PC-3 (cell line): ENCODE data around the gene REP15. TPM values are rescaled to one million over a fixed set of nuclear protein-coding genes. Genes with fewer than 3 reads are reported as not detected.

Source experiments
- ATAC-seq: fragments of 200-7000 bp; cut with Tn5 transposase; 2 replicates; pipeline ENCODE4 v1.9.1; 2020; ENCODE audit warnings: mild to moderate bottlenecking, moderate library complexity
- BruUV-seq: library from RNA; stranded (reverse); fragments of 400-500 nt; replicated peaks from 2 replicates; lab custom pipeline; 2021; lab: Mats Ljungman, UMichigan
- CTCF ChIA-PET: fragments of 300-600 bp; sonication (Branson Sonifier 250); formaldehyde crosslinking; loops from one replicate; lab custom pipeline; 2022; ENCODE audit warnings: antibody characterized with exemption; lab: Charles Lee
- POLR2A ChIA-PET: fragments of 300-600 bp; sonication (Branson Sonifier 250); formaldehyde crosslinking; loops from one replicate; lab custom pipeline; 2022; ENCODE audit warnings: antibody characterized with exemption; ENCODE audit not compliant: unreplicated experiment; lab: Charles Lee
- DNase-seq: peaks from one replicate; pipeline ENCODE4 v3.0.0-alpha.2; 2015
- H2AFZ ChIP-seq: fragments of 300-600 bp; sonication (generic); 2 replicates; pipeline ENCODE4 v1.6.0; 2016; ENCODE audit warnings: antibody characterized with exemption, low read length
- H3F3A ChIP-seq: fragments of 300-600 bp; sonication (generic); one replicate; pipeline ENCODE4 v1.6.0; 2017; ENCODE audit warnings: antibody characterized with exemption, low read length, control low read depth, mild to moderate bottlenecking; ENCODE audit not compliant: unreplicated experiment
- H3K27ac ChIP-seq: fragments of 300-600 bp; sonication (generic); 2 replicates; pipeline ENCODE4 v1.5.1; 2016; ENCODE audit warnings: mild to moderate bottlenecking, low read length
- H3K27me3 ChIP-seq: fragments of 300-600 bp; sonication (generic); 2 replicates; pipeline ENCODE4 v1.6.1; 2016; ENCODE audit warnings: low read length, mixed read lengths
- H3K36me3 ChIP-seq: fragments of 300-600 bp; sonication (generic); 2 replicates; pipeline ENCODE4 v1.6.1; 2016; ENCODE audit warnings: low read depth, mixed run types, low read length, mixed read lengths
- H3K4me1 ChIP-seq: fragments of 300-600 bp; sonication (generic); 2 replicates; pipeline ENCODE4 v1.5.1; 2016; ENCODE audit warnings: low read length; ENCODE audit not compliant: insufficient read depth
- H3K4me2 ChIP-seq: fragments of 300-600 bp; sonication (generic); 2 replicates; pipeline ENCODE4 v1.6.0; 2016; ENCODE audit warnings: low read length
- H3K4me3 ChIP-seq: fragments of 300-600 bp; sonication (generic); 2 replicates; pipeline ENCODE4 v1.5.1; 2016; ENCODE audit warnings: mild to moderate bottlenecking, low read length, mixed read lengths
- H3K79me2 ChIP-seq: fragments of 300-600 bp; sonication (generic); 2 replicates; pipeline ENCODE4 v1.6.1; 2017; ENCODE audit warnings: low read length, mixed read lengths
- H3K9ac ChIP-seq: fragments of 300-600 bp; sonication (generic); 2 replicates; pipeline ENCODE4 v1.6.0; 2016; ENCODE audit warnings: mild to moderate bottlenecking, low read length
- H3K9me2 ChIP-seq: fragments of 300-600 bp; sonication (generic); replicated peaks from 2 replicates; pipeline ENCODE4 v1.6.1; 2016; ENCODE audit warnings: mixed run types, low read length, mixed read lengths
- H3K9me3 ChIP-seq: fragments of 300-600 bp; sonication (generic); 2 replicates; pipeline ENCODE4 v1.6.1; 2016; ENCODE audit warnings: low read length, mixed read lengths
- H4K20me1 ChIP-seq: fragments of 300-600 bp; sonication (generic); 2 replicates; pipeline ENCODE4 v1.6.1; 2016; ENCODE audit warnings: low read length, mixed read lengths
- EZH2 ChIP-seq: fragments of 300-600 bp; sonication (generic); IDR thresholded peaks from one replicate; pipeline ENCODE4 v1.6.1; 2017; ENCODE audit warnings: antibody characterized with exemption, mild to moderate bottlenecking, low read length; ENCODE audit not compliant: unreplicated experiment
- EZH2phosphoT487 ChIP-seq: fragments of 300-600 bp; sonication (generic); IDR thresholded peaks from 2 replicates; pipeline ENCODE4 v1.6.1; 2018; ENCODE audit warnings: mild to moderate bottlenecking, antibody characterized with exemption, low read length, borderline replicate concordance
- intact Hi-C: fragments of 100-400 bp; cut with micrococcal nuclease; formaldehyde crosslinking; loops from 2 replicates; pipeline ENCODE4 v1.9.0; 2023
- total RNA-seq: library from RNA; depleted of rRNA; stranded (reverse); fragments of >200 nt; gene quantifications from 2 replicates; pipeline ENCODE4 v1.2.3, GENCODE V29; 2014
- TF ChIP-seq, protein P1 (sequence below): fragments of 300-600 bp; sonication (generic); conservative IDR thresholded peaks from 2 replicates; pipeline ENCODE4 v1.5.1; 2017; ENCODE audit warnings: antibody characterized with exemption, low read depth, mild to moderate bottlenecking, low read length

The REP15 gene
- total RNA-seq, 1 experiment from 2014 or later = 1.6 TPM

DNA sequence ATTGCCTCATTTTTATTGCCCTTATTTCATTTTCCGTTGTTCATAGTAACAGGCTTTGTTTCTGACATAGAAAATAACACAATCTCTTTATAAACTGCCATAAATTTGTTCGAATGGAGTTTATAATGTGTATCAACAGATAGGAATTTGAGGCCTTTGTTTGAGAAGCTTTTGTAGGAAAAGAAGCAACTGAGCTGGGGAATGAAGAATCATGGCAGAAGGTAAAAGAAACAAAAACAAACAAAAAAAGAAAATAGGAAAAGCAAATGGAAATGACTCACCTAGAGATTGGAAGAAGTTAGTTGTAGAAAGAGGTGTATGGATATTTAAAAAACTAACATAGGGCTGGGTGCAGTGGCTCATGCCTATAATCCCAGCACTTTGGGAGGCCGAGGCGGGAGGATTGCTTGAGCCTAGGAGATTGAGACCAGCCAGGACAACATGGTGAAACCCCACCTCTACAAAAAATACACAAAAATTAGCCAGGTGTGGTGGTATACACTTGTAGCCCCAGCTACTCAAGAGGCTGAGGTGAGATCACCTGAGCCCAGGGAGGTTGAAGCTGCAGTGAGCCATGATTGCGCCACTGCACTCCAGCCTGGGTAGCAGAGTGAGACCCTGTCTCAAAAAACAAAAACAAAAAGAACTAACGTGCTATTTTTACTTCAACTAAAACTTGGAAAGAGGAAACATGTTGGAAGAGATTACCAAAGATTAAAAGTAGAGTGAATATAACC, 523 bp upstream of the REP15 start:
- H3K27me3 ChIP-seq = no peaks in the 10 kb centered on the region
- BruUV-seq = no TSS peak
- peak overlapping the region; percentile 17; the same call in 1 of the 2 replicates for H3K27ac ChIP-seq
- ATAC-seq (peak; percentile 80), DNase-seq (peak; percentile 45)
- H2AFZ ChIP-seq = no peak overlapping the region
- H3K9ac ChIP-seq = no peak overlapping the region
- peaks cover 22% of the 10 kb centered on the region; the same call in 1 of the 2 replicates for H3K36me3 ChIP-seq
- TF ChIP-seq EZH2 = no peak
- no peak for TF ChIP-seq EZH2phosphoT487
- TF ChIP-seq, protein P1, sequence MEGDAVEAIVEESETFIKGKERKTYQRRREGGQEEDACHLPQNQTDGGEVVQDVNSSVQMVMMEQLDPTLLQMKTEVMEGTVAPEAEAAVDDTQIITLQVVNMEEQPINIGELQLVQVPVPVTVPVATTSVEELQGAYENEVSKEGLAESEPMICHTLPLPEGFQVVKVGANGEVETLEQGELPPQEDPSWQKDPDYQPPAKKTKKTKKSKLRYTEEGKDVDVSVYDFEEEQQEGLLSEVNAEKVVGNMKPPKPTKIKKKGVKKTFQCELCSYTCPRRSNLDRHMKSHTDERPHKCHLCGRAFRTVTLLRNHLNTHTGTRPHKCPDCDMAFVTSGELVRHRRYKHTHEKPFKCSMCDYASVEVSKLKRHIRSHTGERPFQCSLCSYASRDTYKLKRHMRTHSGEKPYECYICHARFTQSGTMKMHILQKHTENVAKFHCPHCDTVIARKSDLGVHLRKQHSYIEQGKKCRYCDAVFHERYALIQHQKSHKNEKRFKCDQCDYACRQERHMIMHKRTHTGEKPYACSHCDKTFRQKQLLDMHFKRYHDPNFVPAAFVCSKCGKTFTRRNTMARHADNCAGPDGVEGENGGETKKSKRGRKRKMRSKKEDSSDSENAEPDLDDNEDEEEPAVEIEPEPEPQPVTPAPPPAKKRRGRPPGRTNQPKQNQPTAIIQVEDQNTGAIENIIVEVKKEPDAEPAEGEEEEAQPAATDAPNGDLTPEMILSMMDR = no peak
- no peaks in the 10 kb centered on the region for H3K79me2 ChIP-seq
- CTCF ChIA-PET = no interaction called here
- intact Hi-C loops = loop anchor here (2.0 kb wide), 1 partner anchor 121 kb away; no protein-coding TSS in a partner anchor
- H3K9me3 ChIP-seq = no peaks in the 10 kb centered on the region
- no peaks in the 10 kb centered on the region for H3K9me2 ChIP-seq
- H3K4me1 ChIP-seq = no peaks in the 10 kb centered on the region
- no peak overlapping the region for H3K4me2 ChIP-seq
- POLR2A ChIA-PET = interaction anchor here (0.7 to 0.9 kb wide), 2 partner anchors 14 to 126 kb away, joined by 3 to 4 read pairs; no protein-coding TSS in a partner anchor
- H4K20me1 ChIP-seq = no peaks in the 10 kb centered on the region
- H3K4me3 ChIP-seq = no peak overlapping the region
- H3F3A ChIP-seq = no peaks in the 10 kb centered on the region

DNA sequence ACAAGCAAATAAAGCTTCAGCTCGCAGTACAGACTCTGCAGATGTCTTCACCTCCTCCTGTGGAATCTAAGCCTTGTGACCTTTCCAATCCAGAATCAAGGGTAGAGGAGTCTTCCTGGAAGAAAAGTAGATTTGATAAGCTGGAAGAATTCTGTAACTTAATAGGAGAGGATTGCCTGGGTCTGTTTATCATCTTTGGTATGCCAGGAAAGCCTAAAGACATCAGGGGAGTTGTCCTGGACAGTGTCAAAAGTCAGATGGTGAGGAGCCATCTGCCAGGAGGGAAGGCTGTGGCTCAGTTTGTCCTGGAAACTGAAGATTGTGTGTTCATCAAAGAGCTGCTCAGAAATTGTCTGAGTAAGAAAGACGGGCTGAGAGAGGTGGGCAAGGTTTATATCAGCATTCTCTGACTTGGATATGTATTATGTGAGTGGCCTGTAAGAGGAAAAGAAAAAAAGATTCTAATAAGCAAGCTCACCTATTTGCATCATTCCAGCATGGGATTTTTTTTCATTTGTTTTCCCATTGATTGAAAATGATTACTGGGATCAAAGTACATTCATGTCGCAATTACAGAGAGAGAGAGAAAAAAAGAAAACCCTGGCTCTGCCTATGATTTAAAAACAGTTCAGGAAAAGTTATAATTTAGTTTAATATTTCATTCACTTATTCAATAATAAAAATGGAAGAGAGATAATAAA, 767 bp downstream of the REP15 start:
- Histone ChIP-seq H3K27me3 (no peaks in the 10 kb centered on the region), H3K9ac (no peak overlapping the region), H3F3A (no peaks in the 10 kb centered on the region), H3K36me3 (peaks cover 13% of the 10 kb centered on the region; the same call in 1 of the 2 replicates), H2AFZ (no peak overlapping the region), H3K79me2 (no peaks in the 10 kb centered on the region), H3K9me3 (no peaks in the 10 kb centered on the region), H3K9me2 (no peaks in the 10 kb centered on the region), H4K20me1 (no peaks in the 10 kb centered on the region), H3K4me2 (no peak overlapping the region), H3K27ac (no peak overlapping the region), H3K4me3 (no peak overlapping the region), H3K4me1 (no peaks in the 10 kb centered on the region)
- POLR2A ChIA-PET = no interaction called here
- intact Hi-C loops = no loop called here
- CTCF ChIA-PET = no interaction called here
- ATAC-seq (no peak), DNase-seq (no peak)
- no TSS peak for BruUV-seq
- TF ChIP-seq, protein P1 = no peak
- TF ChIP-seq EZH2 = no peak
- no peak for TF ChIP-seq EZH2phosphoT487
